GM19467 (cell line): Measurements from ENCODE around the gene FAM3D.
A peak's percentile ranks its signal among the peaks of the same experiment; 100 is the strongest.
"Not testable (repeated sequence)": the region's sequence is repeated elsewhere in the genome, so short reads cannot be mapped to it uniquely, and the experiment has no call there.

Experiments used
- ATAC-seq: cut with Tn5 transposase; IDR thresholded peaks from one replicate; pipeline ENCODE4 v1.9.1; 2021; ENCODE audit warnings: mild to moderate bottlenecking, moderate library complexity; ENCODE audit not compliant: unreplicated experiment

Gene FAM3D

DNA sequence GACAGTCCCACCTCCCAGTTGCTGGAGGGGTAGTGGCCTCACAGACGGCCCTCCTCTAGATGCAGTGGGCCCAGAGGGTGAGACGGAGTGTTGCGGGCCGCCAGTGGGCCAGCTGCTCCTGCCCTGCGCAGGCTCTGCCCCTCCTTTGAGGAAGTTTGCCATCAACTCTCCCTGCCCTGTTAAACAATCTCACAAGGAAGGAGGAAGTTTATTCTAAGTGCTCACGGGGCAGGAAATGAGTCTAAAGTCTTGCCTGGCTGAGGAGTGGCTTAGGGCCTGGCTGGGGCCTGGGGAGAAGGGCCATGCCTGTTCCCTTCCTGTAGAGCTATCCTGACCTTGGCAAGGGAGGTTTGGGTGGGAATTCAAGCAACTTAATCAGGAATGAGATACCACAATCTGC is at the start of gene FAM3D:
Gene FAM3D (minus strand): TSS at position 92 of the 400 bp plus-strand sequence. CDS start 11,211 bp downstream, outside the sequence.
- no peak for ATAC-seq

- no peak for ATAC-seq
These were observed 47.3 kb upstream of the FAM3D start for GRCh38 chr3:58713715-58714401.

GRCh38 chr3:58711871-58712270 is 45.3 kb upstream of the FAM3D start:
- no peak for ATAC-seq

- ATAC-seq = not testable (repeated sequence)
These were observed 42.4 kb upstream of the FAM3D start for GRCh38 chr3:58708983-58709382.

DNA sequence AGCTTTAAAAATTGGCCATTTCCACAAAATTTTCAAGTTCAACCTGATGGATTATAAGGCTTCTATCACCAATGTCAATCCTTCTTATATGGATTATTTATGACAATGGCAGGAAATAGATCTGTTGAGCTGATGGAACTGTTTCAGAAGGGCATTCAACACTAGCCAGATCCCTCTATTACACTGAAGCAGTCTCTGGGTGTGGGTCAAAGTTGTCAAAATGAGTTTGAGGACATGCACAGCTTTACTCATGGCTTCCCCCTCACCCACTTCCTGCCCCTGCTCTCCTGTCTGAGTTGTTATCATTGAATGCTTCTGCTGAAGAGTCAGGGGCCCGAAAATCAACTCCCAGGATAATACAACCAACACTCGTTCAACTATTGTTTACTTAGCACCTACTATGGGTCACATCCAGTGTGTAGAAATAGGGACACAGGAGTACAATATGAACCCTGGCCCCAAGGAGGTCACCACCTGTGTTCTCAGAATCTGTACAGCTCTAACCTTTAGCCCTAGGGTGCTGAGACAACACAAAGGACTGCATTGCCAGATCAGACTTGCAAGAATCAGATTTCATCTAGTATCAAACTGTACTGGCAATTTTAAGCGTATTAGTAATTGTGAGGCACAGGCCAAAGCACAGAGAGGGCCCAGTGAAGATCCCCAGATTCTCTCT is 41.7 kb upstream of the FAM3D start:
- ATAC-seq = no peak

GRCh38 chr3:58707390-58707930 is 40.9 kb upstream of the FAM3D start:
- ATAC-seq = no peak

GRCh38 chr3:58706395-58707167 is 40.0 kb upstream of the FAM3D start:
- no peak for ATAC-seq

DNA sequence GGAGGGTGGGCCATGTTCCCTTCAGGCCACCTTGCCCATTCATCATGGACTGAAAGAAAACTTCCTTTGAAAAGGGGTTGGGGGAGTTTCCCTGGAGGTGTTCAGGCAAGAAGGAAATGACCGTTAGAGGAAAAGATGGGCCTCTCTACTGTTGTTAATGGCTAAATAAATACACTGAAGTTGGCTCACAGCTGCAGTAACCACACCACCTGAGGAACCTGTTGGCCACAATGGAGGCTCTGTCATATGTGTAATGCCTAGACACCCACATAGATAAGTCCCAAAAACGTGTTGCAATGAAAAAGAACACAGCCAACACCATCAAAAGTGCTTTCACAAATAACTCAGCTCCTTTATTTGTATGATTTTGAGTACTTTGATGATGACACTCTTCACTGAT is 38.2 kb upstream of the FAM3D start:
- ATAC-seq = no peak

GRCh38 chr3:58704304-58704703 is 37.7 kb upstream of the FAM3D start:
- ATAC-seq = not testable (repeated sequence)

GRCh38 chr3:58698246-58698645 is 31.7 kb upstream of the FAM3D start:
- ATAC-seq = no peak

- ATAC-seq = peak; percentile 57
These were observed 31.0 kb upstream of the FAM3D start for GRCh38 chr3:58697561-58697960.

GRCh38 chr3:58696813-58697212 is 30.2 kb upstream of the FAM3D start:
- ATAC-seq = not testable (repeated sequence)

DNA sequence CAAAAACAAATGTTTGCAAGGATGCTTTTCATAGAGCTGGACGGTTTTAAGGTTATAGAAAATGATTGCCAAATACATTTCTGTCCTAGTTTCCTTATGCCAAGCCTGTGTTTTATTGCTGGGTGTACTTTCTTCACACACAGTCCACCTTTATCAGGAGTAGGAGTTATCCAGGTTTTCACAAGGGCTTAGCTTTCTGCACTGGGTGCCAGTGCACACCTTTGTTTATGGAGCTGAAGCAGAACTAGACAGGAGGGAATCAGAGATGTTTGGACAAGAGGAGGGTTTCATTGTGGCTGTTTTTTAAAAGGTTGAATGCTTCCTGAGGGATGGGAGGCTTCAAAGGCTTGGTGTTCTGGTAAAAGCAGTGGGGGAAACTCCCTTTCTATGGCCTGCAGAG is 29.5 kb upstream of the FAM3D start:
- no peak for ATAC-seq

- not testable (repeated sequence) for ATAC-seq
These were observed 28.7 kb upstream of the FAM3D start for GRCh38 chr3:58695284-58695683.

- peak; percentile 58 for ATAC-seq
These were observed 27.6 kb upstream of the FAM3D start for GRCh38 chr3:58693940-58694850.

GRCh38 chr3:58692484-58692883 is 25.9 kb upstream of the FAM3D start:
- no peak for ATAC-seq

DNA sequence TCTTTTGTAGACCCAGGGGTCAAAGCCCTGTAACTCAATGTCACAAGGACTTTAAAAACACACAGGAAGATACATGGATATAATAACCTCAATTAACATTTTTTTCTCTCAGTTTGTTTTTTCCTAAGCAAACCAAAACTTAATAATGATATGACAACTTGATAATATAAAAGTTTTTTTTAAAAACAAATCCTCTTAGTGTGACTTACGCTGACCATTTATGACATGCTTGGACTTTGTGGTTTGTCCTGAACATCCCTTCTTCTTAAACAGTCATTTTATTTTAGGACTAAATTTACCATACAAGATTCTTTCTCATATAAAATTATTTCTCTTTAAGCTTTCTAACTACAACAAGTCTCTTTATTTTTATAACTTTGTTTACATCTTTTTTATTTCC is 25.4 kb upstream of the FAM3D start:
- ATAC-seq = no peak

DNA sequence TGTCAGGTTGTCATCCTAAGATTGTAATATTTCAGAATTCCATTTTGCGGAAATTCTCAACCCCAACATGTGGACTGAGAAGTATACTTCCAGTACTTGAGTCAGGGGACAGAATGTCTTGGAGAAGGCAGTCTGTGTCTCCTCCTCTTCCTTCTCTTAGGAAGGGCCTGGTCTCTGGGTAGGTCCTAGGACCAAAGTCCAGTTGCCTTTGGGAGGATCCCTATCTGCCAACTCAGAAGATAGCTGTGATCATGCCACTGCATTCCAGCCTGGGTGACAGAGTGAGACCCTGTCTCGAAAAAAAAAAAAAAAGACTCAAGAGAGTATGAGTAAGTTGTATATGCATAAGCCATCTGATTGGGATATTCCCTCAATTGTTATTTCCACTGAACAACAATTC is 23.9 kb upstream of the FAM3D start:
- no peak for ATAC-seq

- ATAC-seq = no peak
These were observed 22.0 kb upstream of the FAM3D start for GRCh38 chr3:58688574-58688973.

DNA sequence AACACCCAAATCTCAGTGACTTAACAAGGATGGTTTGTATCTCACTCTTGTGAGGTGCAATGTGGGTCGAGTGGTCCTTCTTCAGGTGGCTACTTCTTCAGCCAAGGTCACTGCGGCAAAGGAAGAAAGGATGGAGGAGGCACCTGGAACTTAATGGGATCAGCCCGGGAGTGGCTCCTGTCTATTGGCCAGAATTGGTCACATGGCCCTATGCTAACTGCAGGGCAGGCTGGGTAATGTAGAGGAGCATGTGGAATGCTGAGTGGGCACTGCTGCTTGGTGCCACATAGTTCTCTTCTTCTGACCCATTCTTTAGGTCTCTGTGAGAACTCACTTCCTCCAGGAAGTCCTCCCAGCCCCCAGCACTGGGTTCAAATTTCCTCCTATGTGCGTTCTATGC is 20.3 kb upstream of the FAM3D start:
- ATAC-seq = no peak
